ENCODE measurements around the gene SP1.
"Not testable (repeated sequence)": the region's sequence is repeated elsewhere in the genome, so short reads cannot be mapped to it uniquely, and the experiment has no call there.

SP1 gene

GRCh38 chr12:53380104-53380793 is at the start of gene SP1:
TSS of gene SP1 (plus strand) at chr12:53380176. CDS start at chr12:53380292, 116 bp downstream.
- DNase-seq (ENCODE audit: low read depth in 2 of 2), result peak; percentile 67 to 73

GRCh38 chr12:53330671-53331070 is 49.3 kb upstream of the SP1 start:
- DNase-seq (ENCODE audit: low read depth in 2 of 2), result no peak

GRCh38 chr12:53332339-53332738 is 47.6 kb upstream of the SP1 start:
- not testable (repeated sequence) for DNase-seq (ENCODE audit: low read depth in 2 of 2)

- no peak for DNase-seq (ENCODE audit: low read depth in 2 of 2)
Observed at GRCh38 chr12:53332744-53333143, 47.2 kb upstream of the SP1 start.

- DNase-seq (ENCODE audit: low read depth in 2 of 2), result no peak
Observed at GRCh38 chr12:53333289-53333688, 46.7 kb upstream of the SP1 start.

- no peak for DNase-seq (ENCODE audit: low read depth in 2 of 2)
Observed at GRCh38 chr12:53333845-53334244, 46.1 kb upstream of the SP1 start.

GRCh38 chr12:53334822-53335221 is 45.2 kb upstream of the SP1 start:
- DNase-seq (ENCODE audit: low read depth in 2 of 2), result no peak

GRCh38 chr12:53336181-53336681 is 43.7 kb upstream of the SP1 start, which contains the start of gene SP7:
TSS of gene SP7 (minus strand) at chr12:53336354. CDS start at chr12:53335646, 708 bp downstream.
- DNase-seq (ENCODE audit: low read depth in 2 of 2), result no peak

- DNase-seq (ENCODE audit: low read depth in 2 of 2), result no peak
Observed at GRCh38 chr12:53338017-53338416, 42.0 kb upstream of the SP1 start.

GRCh38 chr12:53338916-53339315 is 41.1 kb upstream of the SP1 start:
- DNase-seq (ENCODE audit: low read depth in 2 of 2), result no peak

- DNase-seq (ENCODE audit: low read depth in 2 of 2), result no peak
Observed at GRCh38 chr12:53340398-53340797, 39.6 kb upstream of the SP1 start.

GRCh38 chr12:53343449-53343848 is 36.5 kb upstream of the SP1 start:
- DNase-seq (ENCODE audit: low read depth in 2 of 2), result no peak

- no peak for DNase-seq (ENCODE audit: low read depth in 2 of 2)
Observed at GRCh38 chr12:53343969-53344368, 36.0 kb upstream of the SP1 start.

GRCh38 chr12:53344487-53344823 is 35.5 kb upstream of the SP1 start:
- DNase-seq (ENCODE audit: low read depth in 2 of 2), result no peak

- DNase-seq (ENCODE audit: low read depth in 2 of 2), result peak; percentile 30 to 52
Observed at GRCh38 chr12:53344824-53345485, 35.0 kb upstream of the SP1 start.

GRCh38 chr12:53345486-53346188 is 34.3 kb upstream of the SP1 start:
- DNase-seq (ENCODE audit: low read depth in 2 of 2), result no peak

- no peak for DNase-seq (ENCODE audit: low read depth in 2 of 2)
Observed at GRCh38 chr12:53346491-53346890, 33.5 kb upstream of the SP1 start.

- no peak for DNase-seq (ENCODE audit: low read depth in 2 of 2)
Observed at GRCh38 chr12:53347905-53348304, 32.1 kb upstream of the SP1 start.

GRCh38 chr12:53352331-53353256 is 27.4 kb upstream of the SP1 start:
- peak; percentile 71 to 74 for DNase-seq (ENCODE audit: low read depth in 2 of 2)

GRCh38 chr12:53353257-53353655 is 26.7 kb upstream of the SP1 start:
- DNase-seq (ENCODE audit: low read depth in 2 of 2), result no peak

GRCh38 chr12:53355121-53355520 is 24.9 kb upstream of the SP1 start:
- DNase-seq (ENCODE audit: low read depth in 2 of 2), result no peak
